HEK293 (cell line): ENCODE measurements around the gene H2AZ2.

ENCODE experiments used
- CTCF ChIP-seq: fragments of 450-650 bp; formaldehyde crosslinking; IDR thresholded peaks from 2 replicates; pipeline ENCODE4 v1.5.1; 2016; ENCODE audit warnings: missing biosample characterization, missing genetic modification characterization
- GLI4 ChIP-seq: fragments of 450-650 bp; formaldehyde crosslinking; IDR thresholded peaks from 2 replicates; pipeline ENCODE4 v1.5.1; 2016; ENCODE audit warnings: missing biosample characterization, missing genetic modification characterization
- PRDM1 ChIP-seq: fragments of 450-650 bp; formaldehyde crosslinking; IDR thresholded peaks from 2 replicates; pipeline ENCODE4; 2016; ENCODE audit warnings: missing biosample characterization, missing genetic modification characterization
- PRDM10 ChIP-seq: fragments of 450-650 bp; formaldehyde crosslinking; IDR thresholded peaks from 2 replicates; pipeline ENCODE4 v1.5.1; 2016; ENCODE audit warnings: missing biosample characterization, missing genetic modification characterization
- YY1 ChIP-seq: fragments of 450-650 bp; formaldehyde crosslinking; IDR thresholded peaks from 2 replicates; pipeline ENCODE4 v1.5.1; 2018; ENCODE audit warnings: missing biosample characterization, missing genetic modification characterization
- ZBTB21 ChIP-seq: fragments of 450-650 bp; formaldehyde crosslinking; IDR thresholded peaks from 2 replicates; pipeline ENCODE4 v1.5.1; 2017; ENCODE audit warnings: missing biosample characterization, missing genetic modification characterization
- ZBTB44 ChIP-seq: fragments of 450-650 bp; IDR thresholded peaks from 2 replicates; pipeline ENCODE4 v1.5.1; 2018; ENCODE audit warnings: missing biosample characterization, mild to moderate bottlenecking, missing genetic modification characterization
- ZNF174 ChIP-seq: fragments of 450-650 bp; formaldehyde crosslinking; IDR thresholded peaks from 2 replicates; pipeline ENCODE4 v1.5.0; 2017; ENCODE audit warnings: missing biosample characterization, mild to moderate bottlenecking, missing genetic modification characterization
- ZNF324 ChIP-seq: fragments of 450-650 bp; formaldehyde crosslinking; IDR thresholded peaks from 2 replicates; pipeline ENCODE4 v1.5.1; 2016; ENCODE audit warnings: missing biosample characterization, missing genetic modification characterization
- ZNF423 ChIP-seq: fragments of 450-650 bp; formaldehyde crosslinking; IDR thresholded peaks from 2 replicates; pipeline ENCODE4 v1.5.1; 2016; ENCODE audit warnings: missing biosample characterization, missing genetic modification characterization
- ZNF548 ChIP-seq: fragments of 450-650 bp; formaldehyde crosslinking; IDR thresholded peaks from 2 replicates; pipeline ENCODE4 v1.5.1; 2016; ENCODE audit warnings: missing biosample characterization, missing genetic modification characterization
- ZNF701 ChIP-seq: fragments of 450-650 bp; formaldehyde crosslinking; IDR thresholded peaks from 2 replicates; pipeline ENCODE4 v1.5.1; 2016; ENCODE audit warnings: missing biosample characterization, missing genetic modification characterization
- ZNF707 ChIP-seq: fragments of 450-650 bp; formaldehyde crosslinking; IDR thresholded peaks from 2 replicates; pipeline ENCODE4 v1.5.1; 2016; ENCODE audit warnings: missing biosample characterization, missing genetic modification characterization
- ZSCAN23 ChIP-seq: fragments of 450-650 bp; formaldehyde crosslinking; IDR thresholded peaks from 2 replicates; pipeline ENCODE4 v1.5.1; 2016; ENCODE audit warnings: missing biosample characterization, missing genetic modification characterization

GRCh38 chr7:44849885-44850544 lies 2.1 kb upstream of the H2AZ2 start:
- TF ChIP-seq CTCF (no peak), ZBTB21 (tag by site-specific recombination) (no peak), GLI4 (no peak), ZNF324 (tag by site-specific recombination) (no peak), ZSCAN23 (tag by site-specific recombination) (no peak), YY1 (tag by site-specific recombination) (no peak), PRDM10 (tag by site-specific recombination) (no peak), ZNF707 (tag by site-specific recombination) (no peak), ZNF174 (tag by site-specific recombination) (no peak), ZNF701 (no peak), PRDM1 (tag by site-specific recombination) (no peak), ZBTB44 (no peak), ZNF548 (no peak), ZNF423 (tag by site-specific recombination) (no peak)
